ACHN (cell line): Measurements from ENCODE around the gene CD151.
A peak's percentile ranks its signal among the peaks of the same experiment; 100 is the strongest.

Experiments
- DNase-seq: peaks from one replicate; pipeline ENCODE4 v3.0.0-alpha.2; 2015
- in situ Hi-C: cut with HindIII; loops from 2 replicates; pipeline ENCODE4 v1.10.0; 2017; ENCODE audit warnings: low sequenced_read_pairs, low pct_ligation_motif_present, low pct_unique_long_range_greater_than_20kb

Gene CD151

GRCh38 chr11:837189-837989 is 4.6 kb downstream of the CD151 start:
- in situ Hi-C loops = no loop called here
- no peak for DNase-seq

DNA sequence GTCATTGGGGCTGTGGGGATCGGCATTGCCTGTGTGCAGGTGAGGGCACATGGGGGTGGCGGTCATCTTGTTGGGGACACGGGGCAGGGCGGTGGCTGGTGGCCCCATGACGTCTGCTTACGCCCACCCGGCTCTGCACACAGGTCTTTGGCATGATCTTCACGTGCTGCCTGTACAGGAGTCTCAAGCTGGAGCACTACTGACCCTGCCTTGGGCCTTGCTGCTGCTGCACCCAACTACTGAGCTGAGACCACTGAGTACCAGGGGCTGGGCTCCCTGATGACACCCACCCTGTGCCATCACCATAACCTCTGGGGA is 5.2 kb downstream of the CD151 start:
- in situ Hi-C loops = no loop called here
- DNase-seq = no peak

DNA sequence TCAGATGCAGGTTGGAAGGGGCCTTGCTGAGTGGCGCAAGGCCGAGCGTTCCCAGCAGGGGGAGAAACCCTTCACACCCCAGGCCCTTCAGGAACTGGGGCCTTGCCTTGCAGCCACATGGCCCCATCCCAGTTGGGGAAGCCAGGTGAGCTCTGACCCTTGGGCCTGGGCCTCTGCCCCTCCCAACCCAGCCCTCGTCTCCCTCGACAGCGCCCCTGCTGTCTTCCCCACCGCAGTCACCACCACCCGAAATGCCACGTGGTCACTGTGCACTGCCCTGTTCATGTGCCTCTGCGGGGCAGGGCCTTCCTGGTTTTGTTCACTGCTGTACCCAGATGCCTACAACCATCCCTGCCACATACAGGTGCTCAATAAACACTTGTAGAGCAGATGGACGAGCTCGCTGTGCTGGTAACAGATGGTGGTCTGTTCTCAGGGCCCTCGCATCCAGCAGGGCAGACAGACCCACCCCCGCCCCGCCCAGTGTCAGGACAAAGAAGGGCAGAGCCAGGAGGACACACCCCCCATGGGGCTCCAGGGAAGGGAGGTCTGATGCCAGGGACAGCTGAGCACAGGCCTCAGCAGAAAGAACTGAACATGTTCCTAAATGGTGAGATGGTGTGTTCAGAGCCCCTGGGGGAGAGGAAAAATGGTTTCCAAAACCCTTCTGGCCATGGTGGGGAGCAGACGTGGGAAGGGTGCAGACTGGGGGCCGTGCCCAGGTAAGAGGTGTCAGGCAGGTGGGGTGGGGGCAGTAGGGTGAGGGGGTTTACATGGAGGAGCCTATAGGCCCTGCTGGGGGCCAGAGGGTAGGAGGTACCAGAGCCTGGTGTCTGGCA is 5.9 kb downstream of the CD151 start:
- in situ Hi-C loops = no loop called here
- DNase-seq = no peak

- no peak for DNase-seq
- in situ Hi-C loops = no loop called here
Measured at GRCh38 chr11:839280-839623, 6.5 kb downstream of the CD151 start.

GRCh38 chr11:839875-840617 is 7.3 kb downstream of the CD151 start:
- no peak for DNase-seq
- in situ Hi-C loops = no loop called here

DNA sequence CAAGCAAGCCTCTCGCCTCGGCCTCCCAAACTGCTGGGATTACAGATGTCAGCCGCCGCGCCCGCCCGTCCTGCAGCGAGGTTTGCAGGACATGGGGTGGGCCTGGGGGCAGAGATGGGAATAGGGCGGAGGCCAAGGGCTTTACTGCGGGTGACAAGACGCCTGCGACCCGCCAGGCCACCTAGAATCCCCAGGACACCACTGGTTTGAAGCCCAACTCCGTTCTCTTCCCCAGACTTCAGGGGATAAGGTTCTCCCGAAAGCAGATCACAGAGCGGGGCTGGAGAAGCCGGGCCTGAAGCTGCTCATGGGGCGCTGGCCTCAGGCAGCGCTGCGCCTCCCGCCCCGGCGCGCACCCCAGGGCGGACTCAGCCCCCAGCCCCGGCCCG is 9.2 kb downstream of the CD151 start:
- in situ Hi-C loops = no loop called here
- DNase-seq = no peak

DNA sequence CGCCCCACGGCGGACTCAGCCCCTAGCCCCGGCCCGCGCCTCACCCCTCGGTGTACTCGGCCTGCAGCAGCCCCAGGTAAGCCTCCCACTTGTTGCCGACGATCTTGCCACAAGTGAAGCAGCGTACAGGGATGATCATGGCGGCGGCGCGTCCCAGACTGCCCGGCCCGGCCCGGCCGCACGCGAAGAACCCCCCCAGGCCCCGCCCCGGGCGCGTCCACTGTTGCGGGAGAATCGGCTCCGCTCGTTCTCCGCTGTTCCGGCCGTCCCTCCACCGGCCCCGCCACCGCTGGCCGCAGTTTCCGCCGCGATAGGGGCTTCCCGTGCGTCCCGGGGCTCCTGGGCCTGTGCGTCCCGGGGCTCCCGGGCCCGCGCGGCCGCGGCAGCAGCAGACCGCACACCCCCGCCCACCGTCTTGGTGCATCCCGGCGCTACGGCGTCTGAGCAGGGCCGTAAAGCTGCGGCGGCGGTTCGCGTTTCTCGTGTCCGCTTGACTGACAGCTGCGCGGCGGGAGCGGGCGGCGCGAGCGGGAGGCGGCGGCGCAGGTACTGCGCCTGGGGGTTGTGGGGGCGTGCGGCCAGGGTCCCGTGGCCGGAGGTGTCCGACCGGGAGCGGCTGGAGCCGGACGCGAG is 9.7 kb downstream of the CD151 start, which contains the start of the genes POLR2L and TSPAN4:
Gene POLR2L (minus strand): TSS at position 160 of the 633 bp plus-strand sequence. CDS start 21 bp downstream, at position 139.
Gene TSPAN4 (plus strand): TSS at position 483 of the 633 bp plus-strand sequence. CDS start 7,453 bp downstream, outside the sequence.
- peak; percentile 85 for DNase-seq
- in situ Hi-C loops = no loop called here

- in situ Hi-C loops = no loop called here
- no peak for DNase-seq
Measured at GRCh38 chr11:843086-843734, 10.5 kb downstream of the CD151 start.

GRCh38 chr11:843818-844692 is 11.3 kb downstream of the CD151 start:
- in situ Hi-C loops = no loop called here
- DNase-seq = peak; percentile 94

- DNase-seq = peak; percentile 83
- in situ Hi-C loops = no loop called here
Measured at GRCh38 chr11:844693-845644, 12.2 kb downstream of the CD151 start.

DNA sequence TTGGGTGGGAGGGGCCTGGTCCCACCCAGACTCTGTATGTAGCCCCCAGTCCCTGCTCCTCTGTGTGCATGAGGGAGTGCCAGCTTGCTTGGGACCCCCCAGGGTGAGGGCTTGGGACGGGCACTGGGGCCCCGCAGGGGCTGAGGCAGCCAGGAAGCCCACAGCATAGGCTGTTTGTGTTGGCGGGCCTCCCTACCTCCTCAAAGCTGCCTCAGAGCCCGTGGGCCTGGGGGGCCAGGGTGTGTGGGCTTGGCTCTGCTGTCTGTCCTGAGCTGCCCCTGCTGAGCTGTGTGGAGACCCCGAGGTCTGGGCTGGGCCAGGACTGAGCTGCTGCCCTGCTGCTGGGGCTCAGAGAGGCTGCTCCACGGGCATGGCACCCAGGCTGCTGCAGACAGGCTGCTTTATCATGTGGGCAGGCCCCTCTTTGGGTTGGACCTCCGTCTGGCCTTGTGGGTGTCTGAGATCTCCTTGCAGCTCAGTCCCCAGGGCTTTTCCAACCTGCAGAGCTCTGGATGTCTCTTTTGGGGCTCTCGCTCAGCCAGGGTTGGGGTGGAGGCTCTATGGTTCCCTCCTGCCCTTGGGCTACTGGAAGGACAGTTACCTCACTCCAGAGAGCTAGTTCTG is 13.2 kb downstream of the CD151 start:
- no peak for DNase-seq
- in situ Hi-C loops = no loop called here

- in situ Hi-C loops = no loop called here
- DNase-seq = no peak
Measured at GRCh38 chr11:846496-847098, 13.8 kb downstream of the CD151 start.

DNA sequence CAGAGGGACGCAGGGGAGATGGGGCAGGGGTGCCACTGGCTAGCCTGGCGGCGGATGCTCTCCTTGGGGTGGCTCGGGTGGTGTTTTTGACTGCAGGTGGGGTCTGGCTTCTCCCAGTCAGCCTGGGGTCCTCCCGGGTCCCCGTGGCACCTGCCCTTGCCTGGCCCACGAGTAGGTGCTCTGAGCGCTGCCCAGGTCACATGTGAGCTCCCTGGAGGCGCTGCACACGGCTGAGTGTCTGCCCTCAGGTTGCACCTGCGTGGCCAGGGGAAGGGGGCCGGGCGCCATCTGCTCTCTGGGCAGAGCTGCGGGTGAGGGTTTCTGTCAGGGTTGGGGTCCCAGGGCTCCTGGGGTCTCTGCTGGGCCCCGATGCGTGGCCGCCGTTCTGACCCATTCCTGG is 15.1 kb downstream of the CD151 start:
- in situ Hi-C loops = no loop called here
- no peak for DNase-seq

DNA sequence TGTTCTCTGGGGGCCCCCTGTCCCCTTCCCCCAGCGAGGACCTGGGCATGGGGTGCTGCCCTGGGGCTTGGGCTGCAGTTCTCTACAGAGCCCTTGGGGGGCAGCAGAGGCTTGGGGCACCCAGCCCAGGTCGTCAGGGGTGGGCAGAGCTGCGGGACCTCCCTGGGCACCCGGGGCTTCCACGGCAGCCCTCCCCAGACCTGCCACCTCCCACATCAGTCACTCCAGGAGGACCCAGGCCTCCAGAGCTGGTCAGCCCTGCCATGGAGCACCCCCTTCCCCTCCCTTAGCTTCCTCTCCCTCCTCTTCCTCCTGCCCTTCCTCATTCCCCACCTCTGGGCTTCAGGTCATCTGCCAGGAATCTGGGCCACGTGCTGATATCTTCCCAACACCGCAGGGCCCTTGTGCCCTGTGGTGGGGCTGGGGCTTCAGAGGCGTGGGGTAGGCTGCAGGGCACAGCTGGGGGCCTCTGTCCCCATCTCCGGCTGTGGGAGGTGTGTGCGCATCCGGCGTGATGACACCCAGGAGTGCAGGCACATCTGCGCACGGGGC is 15.7 kb downstream of the CD151 start:
- no peak for DNase-seq
- in situ Hi-C loops = no loop called here

DNA sequence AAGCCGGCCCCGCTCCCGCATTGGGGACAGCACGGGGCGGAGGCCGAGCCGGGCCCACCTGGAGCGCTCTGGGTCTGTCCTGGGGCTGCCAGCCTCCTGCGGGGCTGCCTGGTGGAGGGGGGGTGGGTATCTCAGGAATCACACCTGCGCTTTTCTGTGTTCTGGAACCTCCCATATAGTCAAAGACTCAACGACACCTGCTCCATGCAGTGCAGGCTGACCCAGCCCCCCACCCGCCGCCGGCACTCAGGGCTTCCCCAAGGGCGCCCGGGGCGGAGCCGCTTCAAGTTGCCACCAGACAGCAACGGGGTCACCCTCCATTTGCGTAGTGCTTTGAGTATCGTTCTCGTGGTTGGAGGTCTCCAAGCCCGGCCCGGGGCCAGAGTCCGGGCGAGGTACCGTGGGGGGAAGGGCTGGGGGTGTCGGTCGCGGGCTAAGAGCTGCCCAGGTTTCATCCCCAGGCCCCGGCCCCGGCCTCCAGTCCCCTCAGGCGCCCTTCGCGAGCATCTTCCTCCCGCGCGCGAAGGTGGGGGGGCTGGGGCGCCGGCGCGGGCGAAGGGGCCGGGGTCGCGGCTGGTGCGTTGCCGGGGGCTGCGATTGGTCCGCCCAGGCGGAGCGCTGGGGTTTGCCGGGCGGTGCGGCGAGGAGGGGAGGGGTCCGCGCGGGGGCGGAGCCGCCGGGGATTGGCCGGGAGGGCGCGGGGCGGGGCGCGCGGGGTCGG is 16.5 kb downstream of the CD151 start:
- in situ Hi-C loops = no loop called here
- DNase-seq = no peak
